ENCODE results near the gene SLC7A4.

The SLC7A4 gene

DNA sequence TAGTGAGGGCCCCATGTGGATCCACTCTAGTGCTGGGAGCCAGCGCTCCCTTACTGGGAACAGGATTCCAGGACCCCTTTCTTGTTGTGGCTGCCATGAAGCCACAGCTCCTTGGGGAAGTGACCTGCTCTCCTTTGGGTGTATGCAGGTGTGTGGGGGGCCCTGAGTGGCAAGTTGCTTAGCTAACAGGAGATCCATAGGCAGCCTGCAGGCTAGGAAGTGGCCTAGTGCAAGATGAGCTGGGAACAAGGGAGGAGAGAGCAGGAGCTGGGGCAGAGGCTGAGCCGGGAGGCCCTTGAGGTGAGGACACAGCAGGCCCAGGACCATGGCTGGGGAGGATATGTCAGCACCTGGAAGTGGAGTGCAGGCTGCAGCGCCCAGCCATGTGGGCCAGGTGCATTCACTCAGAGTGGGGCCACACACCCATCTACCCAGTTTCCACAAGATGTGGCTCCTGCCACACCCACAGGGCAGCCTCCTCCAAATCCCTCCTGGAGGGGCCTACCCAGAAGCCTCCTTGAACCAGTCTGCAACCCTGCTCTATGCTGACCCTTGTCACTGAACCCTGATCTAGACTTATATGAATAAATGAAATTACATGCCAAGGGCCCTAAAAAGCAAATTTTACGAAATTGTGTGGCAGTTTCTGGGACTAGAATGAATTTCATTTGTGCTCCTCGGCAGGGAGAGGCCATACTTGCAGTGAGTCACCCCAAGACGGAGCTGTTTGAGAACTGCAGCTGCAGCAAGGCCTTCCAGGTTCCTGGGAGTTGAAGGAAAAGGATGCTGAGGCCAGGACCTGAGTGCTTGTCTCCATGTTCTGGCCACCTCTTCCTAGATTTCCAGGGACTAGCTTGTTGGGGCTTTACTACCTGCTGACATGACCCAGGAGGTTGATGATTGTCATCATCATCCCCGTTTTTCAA, 33.7 kb downstream of the SLC7A4 start:
- H3K27ac ChIP-seq (ENCODE audit: low read length): no peak overlapping the region
- peaks cover 5 to 78% of the 10 kb centered on the region in 2 donors for H3K36me3 ChIP-seq (ENCODE audit: control insufficient read depth in 1 of 2, insufficient read depth in 2 of 2, low read length in 2 of 2)

DNA sequence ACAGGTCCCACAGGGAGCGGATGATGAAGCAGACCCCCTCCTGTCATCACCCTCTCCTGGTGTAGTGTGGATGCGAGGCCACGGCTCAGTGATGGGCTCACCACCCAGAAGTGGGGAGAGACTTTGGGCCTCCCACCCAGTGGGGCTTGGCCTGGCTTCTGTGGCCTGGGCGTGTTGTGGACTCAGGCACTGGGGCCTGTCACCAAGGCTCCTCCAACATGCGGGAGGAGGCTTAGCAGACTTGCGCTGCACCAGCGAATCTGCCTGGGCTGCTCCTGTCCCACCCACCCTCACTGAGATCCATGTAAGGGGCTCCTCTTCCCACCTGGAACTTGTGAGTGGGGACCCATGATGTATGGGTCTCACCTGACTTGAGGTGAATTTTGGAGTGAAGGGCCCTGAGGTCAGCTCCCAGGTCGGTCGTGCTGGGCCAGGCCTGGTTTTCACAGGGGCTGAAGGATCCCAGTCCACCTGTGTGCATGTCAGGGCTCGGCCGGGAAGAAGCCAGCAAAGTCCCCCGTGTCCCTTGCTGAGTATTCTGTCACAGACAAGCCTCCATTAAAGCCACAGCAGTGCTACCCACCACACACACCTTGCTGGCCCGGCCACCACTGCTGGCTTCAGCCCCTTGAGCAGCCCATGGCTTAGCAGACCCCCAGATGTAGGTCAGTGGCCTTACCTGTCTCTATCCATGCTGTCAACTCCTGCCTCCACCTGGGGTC, 34.7 kb downstream of the SLC7A4 start:
- H3K27ac ChIP-seq (ENCODE audit: low read length): no peak overlapping the region
- no peaks in the 10 kb centered on the region for H3K27me3 ChIP-seq (ENCODE audit: low read depth, low read length)
- H3K36me3 ChIP-seq (ENCODE audit: control insufficient read depth in 1 of 2, insufficient read depth in 2 of 2, low read length in 2 of 2): peaks cover 5 to 85% of the 10 kb centered on the region in 2 donors
- H3K4me3 ChIP-seq (ENCODE audit: low read depth in 1 of 2, low read length in 2 of 2): no peak overlapping the region
- no peaks in the 10 kb centered on the region for H3K9me3 ChIP-seq (ENCODE audit: control insufficient read depth in 1 of 2, low read length in 2 of 2)
- peaks cover 9 to 19% of the 10 kb centered on the region in 2 donors for H3K4me1 ChIP-seq (ENCODE audit: control insufficient read depth in 1 of 2, insufficient read depth in 2 of 2, low read length in 2 of 2)

More for the DNA sequence above, 33.7 kb downstream of the SLC7A4 start:
- Histone ChIP-seq H3K4me3 (ENCODE audit: low read depth in 1 of 2, low read length in 2 of 2) (no peak overlapping the region), H3K4me1 (ENCODE audit: control insufficient read depth in 1 of 2, insufficient read depth in 2 of 2, low read length in 2 of 2) (peaks cover 16 to 29% of the 10 kb centered on the region in 2 donors), H3K9me3 (ENCODE audit: control insufficient read depth in 1 of 2, low read length in 2 of 2) (no peaks in the 10 kb centered on the region), H3K27me3 (ENCODE audit: low read depth, low read length) (no peaks in the 10 kb centered on the region)

DNA sequence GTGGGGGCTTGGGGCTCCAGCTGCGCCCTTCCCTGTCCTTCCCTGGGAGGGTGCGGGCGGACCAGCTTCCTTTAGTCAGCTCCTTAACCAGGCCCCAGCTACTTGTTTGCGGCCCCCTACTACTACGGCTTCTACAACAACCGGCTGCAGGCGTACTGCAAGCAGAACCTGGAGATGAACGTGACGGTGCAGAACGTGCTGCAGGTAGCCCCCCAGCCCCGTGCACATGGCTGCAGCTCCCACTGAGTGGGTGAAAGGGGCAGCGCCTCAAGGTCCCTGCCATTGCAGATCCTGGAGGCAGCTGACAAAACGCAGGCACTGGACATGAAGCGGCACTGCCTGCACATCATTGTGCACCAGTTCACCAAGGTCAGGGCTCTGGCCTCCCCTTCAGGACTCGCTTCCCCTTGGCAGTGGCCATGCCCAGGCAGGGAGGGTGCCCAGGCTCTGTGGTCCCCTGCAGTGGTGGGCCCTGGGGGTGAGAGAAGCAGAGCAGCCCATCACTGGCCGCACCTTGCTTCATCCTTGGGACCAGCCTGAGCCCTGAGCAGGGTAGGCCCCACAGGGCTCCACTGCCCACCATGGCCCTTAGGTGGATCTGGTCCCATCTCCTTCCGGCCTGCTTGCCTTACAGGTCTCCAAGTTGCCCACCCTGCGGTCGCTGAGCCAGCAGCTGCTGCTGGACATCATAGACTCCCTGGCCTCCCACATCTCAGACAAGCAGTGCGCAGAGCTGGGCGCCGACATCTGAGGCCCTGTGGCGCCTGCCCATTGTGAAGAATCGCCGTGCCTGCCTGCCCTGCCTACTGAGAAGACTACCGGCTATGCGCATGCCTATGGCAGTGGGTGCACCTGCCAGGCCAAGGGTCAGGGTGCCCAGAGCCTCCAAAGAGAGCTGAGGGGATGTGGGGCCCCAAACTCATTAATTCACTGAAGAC, 35.5 kb downstream of the SLC7A4 start:
- no peak overlapping the region for H3K4me3 ChIP-seq (ENCODE audit: low read depth in 1 of 2, low read length in 2 of 2)
- H3K9me3 ChIP-seq (ENCODE audit: control insufficient read depth in 1 of 2, low read length in 2 of 2): no peaks in the 10 kb centered on the region
- H3K4me1 ChIP-seq (ENCODE audit: control insufficient read depth in 1 of 2, insufficient read depth in 2 of 2, low read length in 2 of 2): peaks cover 9 to 19% of the 10 kb centered on the region in 2 donors
- no peak overlapping the region for H3K27ac ChIP-seq (ENCODE audit: low read length)
- H3K27me3 ChIP-seq (ENCODE audit: low read depth, low read length): no peaks in the 10 kb centered on the region
- peaks cover 12 to 89% of the 10 kb centered on the region in 2 donors for H3K36me3 ChIP-seq (ENCODE audit: control insufficient read depth in 1 of 2, insufficient read depth in 2 of 2, low read length in 2 of 2)

DNA sequence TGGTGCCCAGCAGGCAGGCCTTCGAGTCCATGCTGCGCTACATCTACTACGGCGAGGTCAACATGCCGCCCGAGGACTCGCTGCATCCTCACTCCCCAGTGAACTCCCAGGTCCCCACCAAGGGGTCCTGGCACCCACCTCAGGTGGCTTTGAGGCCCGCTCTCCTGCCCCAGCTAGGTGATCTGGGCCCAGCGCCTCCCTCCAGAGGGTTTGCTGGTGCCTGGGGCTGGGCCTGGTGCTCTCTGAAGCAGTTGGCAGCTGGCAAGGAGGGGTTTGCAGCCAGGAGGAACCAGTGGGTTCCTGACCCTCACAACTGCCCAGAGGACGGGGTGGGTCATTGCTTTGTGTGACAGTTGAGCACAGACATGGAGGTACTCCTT, 36.3 kb downstream of the SLC7A4 start:
- Histone ChIP-seq H3K27ac (ENCODE audit: low read length) (no peak overlapping the region), H3K27me3 (ENCODE audit: low read depth, low read length) (no peaks in the 10 kb centered on the region), H3K4me3 (ENCODE audit: low read depth in 1 of 2, low read length in 2 of 2) (no peak overlapping the region), H3K4me1 (ENCODE audit: control insufficient read depth in 1 of 2, insufficient read depth in 2 of 2, low read length in 2 of 2) (peaks cover 9 to 16% of the 10 kb centered on the region in 2 donors), H3K9me3 (ENCODE audit: control insufficient read depth in 1 of 2, low read length in 2 of 2) (no peaks in the 10 kb centered on the region), H3K36me3 (ENCODE audit: control insufficient read depth in 1 of 2, insufficient read depth in 2 of 2, low read length in 2 of 2) (peaks cover 12 to 91% of the 10 kb centered on the region in 2 donors)

DNA sequence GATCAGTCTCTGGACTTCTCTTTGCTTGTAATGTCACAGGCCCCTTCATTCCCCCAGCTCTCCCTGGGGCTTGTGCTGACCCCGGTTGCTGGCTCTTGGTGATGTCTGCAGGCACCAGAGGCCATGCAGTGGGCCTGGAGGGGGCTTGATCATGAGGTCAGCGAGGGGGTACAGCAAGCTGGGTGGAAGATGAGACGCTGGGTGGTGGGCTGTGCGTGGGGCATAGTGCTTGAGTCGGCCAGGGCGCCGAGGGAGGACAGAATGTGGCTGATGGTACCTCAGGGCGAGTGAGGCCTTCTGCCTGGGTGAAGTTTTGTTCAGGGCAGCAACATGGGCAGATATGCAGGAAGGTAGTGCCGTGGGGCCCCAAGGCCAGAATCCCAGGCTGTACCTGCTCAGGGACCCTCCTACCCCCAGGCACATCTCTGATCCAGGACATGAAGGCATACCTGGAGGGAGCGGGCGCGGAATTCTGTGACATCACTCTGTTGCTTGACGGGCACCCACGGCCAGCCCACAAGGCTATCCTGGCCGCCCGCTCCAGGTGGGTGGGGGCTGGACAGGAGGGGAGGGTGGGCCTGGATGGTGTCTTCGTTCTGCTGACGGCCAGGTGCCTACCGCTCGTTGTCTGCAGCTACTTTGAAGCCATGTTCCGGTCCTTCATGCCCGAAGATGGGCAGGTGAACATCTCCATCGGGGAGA, 36.9 kb downstream of the SLC7A4 start:
- H3K27me3 ChIP-seq (ENCODE audit: low read depth, low read length): no peaks in the 10 kb centered on the region
- no peak overlapping the region for H3K27ac ChIP-seq (ENCODE audit: low read length)
- peaks cover 3 to 11% of the 10 kb centered on the region in 2 donors for H3K4me1 ChIP-seq (ENCODE audit: control insufficient read depth in 1 of 2, insufficient read depth in 2 of 2, low read length in 2 of 2)
- no peaks in the 10 kb centered on the region for H3K9me3 ChIP-seq (ENCODE audit: control insufficient read depth in 1 of 2, low read length in 2 of 2)
- H3K4me3 ChIP-seq (ENCODE audit: low read depth in 1 of 2, low read length in 2 of 2): no peak overlapping the region
- peaks cover 14 to 95% of the 10 kb centered on the region in 2 donors for H3K36me3 ChIP-seq (ENCODE audit: control insufficient read depth in 1 of 2, insufficient read depth in 2 of 2, low read length in 2 of 2)

DNA sequence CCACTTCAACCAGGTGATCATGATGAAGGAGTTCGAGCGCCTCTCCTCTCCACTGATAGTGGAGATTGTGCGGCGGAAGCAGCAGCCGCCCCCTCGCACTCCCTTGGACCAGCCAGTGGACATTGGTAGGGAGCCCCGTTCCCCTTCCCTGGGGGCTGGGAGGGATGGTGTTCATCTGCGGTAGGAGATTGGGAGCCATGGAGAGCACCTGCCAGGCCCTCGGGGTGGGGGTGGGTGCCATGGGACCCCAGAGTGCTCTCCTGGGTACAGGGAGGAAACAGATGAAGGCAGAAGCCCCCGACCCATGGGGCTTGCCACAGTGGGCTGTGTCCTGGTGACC, 37.5 kb downstream of the SLC7A4 start:
- no peak overlapping the region for H3K4me3 ChIP-seq (ENCODE audit: low read depth in 1 of 2, low read length in 2 of 2)
- H3K9me3 ChIP-seq (ENCODE audit: control insufficient read depth in 1 of 2, low read length in 2 of 2): no peaks in the 10 kb centered on the region
- H3K27me3 ChIP-seq (ENCODE audit: low read depth, low read length): no peaks in the 10 kb centered on the region
- H3K4me1 ChIP-seq (ENCODE audit: control insufficient read depth in 1 of 2, insufficient read depth in 2 of 2, low read length in 2 of 2): peaks cover 0 to 5% of the 10 kb centered on the region in 2 donors
- no peak overlapping the region for H3K27ac ChIP-seq (ENCODE audit: low read length)
- H3K36me3 ChIP-seq (ENCODE audit: control insufficient read depth in 1 of 2, insufficient read depth in 2 of 2, low read length in 2 of 2): peaks cover 17 to 94% of the 10 kb centered on the region in 2 donors

DNA sequence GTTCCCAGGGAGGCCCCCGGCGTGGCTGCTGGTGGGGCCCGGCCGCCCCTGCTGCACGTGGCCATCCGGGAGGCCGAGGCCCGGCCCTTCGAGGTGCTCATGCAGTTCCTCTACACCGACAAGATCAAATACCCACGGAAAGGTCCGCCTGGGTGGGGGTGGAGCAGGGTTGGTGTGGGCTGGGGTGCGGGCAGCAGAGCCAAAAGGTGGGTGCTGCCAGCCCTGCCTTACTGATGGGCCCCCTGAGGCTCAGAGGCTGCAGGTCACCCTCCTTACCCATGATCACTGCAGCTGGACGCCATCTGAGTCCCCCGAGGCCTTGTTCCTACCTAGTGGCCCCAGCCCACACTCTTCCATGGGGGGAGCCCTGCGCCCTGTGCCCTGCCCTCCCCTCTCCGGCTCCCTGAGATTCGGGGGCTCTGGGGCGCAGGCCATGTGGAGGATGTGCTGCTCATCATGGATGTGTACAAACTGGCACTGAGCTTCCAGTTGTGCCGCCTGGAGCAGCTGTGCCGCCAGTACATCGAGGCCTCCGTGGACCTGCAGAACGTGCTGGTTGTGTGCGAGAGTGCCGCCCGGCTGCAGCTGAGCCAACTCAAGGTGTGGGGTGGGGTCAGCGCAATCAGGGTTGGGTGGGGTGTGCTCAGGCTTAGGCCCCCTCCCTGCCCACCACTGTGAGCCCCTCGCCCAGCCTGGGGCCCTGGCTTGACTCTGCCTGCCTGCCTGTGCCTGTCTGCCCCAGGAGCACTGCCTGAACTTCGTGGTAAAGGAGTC, 38.0 kb downstream of the SLC7A4 start:
- no peak overlapping the region for H3K27ac ChIP-seq (ENCODE audit: low read length)
- H3K36me3 ChIP-seq (ENCODE audit: control insufficient read depth in 1 of 2, insufficient read depth in 2 of 2, low read length in 2 of 2): peaks cover 17 to 89% of the 10 kb centered on the region in 2 donors

DNA sequence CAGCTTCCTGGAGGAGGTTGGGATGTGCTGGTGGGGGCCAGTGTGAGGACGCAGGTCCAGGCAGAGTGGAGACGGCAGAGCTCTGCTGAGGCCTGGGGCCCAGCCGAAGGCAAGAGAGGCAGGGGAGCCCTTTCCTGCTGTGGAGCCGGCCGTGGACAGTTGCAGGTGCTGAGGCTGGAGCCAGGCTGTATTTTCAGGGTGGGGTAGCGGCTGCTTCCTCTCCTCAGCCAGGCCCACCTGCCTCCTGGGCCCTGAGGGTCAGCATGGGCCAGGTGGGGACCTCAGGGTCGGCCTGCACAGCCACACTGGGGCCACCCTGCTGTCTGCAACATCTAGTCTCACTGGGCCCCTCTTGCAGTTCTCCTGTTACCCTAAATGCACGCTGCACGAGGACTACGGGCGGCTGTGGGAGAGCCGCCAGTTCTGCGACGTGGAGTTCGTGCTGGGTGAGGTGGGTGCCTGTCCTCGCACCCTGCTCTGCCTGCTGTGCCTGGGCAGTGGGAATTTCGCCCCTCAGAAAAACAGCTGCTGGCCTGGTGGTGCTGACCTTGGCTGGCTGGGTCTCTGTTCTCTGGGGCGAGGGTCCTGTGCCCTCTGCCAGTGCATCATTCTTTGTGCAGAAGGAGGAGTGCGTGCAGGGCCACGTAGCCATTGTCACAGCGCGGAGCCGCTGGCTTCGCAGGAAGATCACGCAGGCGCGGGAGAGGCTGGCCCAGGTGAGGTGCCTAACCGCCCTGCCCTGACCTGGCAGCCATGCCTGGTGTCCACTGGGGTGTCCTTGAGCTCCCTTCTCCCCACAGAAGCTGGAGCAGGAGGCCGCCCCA, 38.8 kb downstream of the SLC7A4 start:
- peaks cover 17 to 81% of the 10 kb centered on the region in 2 donors for H3K36me3 ChIP-seq (ENCODE audit: control insufficient read depth in 1 of 2, insufficient read depth in 2 of 2, low read length in 2 of 2)

More for the DNA sequence above, 38.0 kb downstream of the SLC7A4 start:
- no peak overlapping the region for H3K4me3 ChIP-seq (ENCODE audit: low read depth in 1 of 2, low read length in 2 of 2)
- H3K27me3 ChIP-seq (ENCODE audit: low read depth, low read length): no peaks in the 10 kb centered on the region
- no peaks in the 10 kb centered on the region for H3K4me1 ChIP-seq (ENCODE audit: control insufficient read depth in 1 of 2, insufficient read depth in 2 of 2, low read length in 2 of 2)
- H3K9me3 ChIP-seq (ENCODE audit: control insufficient read depth in 1 of 2, low read length in 2 of 2): no peaks in the 10 kb centered on the region

DNA sequence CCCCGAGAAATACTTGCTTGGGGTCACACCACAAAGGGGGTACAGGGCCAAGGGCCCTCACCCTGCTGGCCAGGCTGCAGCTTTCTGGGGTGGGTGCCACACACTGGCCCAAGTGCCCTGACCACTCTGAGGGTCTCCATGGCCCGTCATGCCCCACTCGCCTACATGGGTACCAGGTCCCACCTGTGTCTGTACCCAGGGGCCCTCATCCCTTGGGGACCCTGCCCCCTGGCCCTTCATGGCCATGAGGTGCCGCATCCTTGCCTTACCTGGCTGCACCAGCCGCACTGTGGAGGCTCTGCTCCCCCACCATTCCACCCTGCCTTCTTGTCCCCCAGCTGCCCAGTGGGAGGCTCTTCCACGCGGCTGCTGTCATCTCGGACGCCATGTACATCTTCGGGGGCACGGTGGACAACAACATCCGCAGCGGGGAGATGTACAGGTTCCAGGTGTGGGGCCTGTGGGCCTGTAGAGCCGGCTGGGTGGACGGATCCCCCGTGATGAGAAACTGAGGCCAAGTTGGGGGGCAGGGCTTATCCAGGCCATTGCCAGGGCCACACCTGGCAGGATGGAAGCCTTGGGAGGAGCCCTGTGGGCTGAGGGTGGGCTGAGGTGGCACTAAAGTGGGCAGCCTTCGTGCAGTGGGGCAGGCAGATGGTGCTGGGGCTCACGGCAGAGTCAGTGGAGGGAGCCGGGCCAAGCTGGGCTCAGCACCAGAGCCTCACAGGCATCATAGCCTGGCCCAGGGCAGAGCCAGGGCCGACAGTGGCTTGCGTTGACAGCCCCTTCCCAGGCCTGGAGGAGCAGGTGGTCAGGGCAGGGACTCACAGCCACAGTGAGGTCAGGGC, 39.7 kb downstream of the SLC7A4 start:
- H3K36me3 ChIP-seq (ENCODE audit: control insufficient read depth in 1 of 2, insufficient read depth in 2 of 2, low read length in 2 of 2): peaks cover 17 to 79% of the 10 kb centered on the region in 2 donors
- H3K4me3 ChIP-seq (ENCODE audit: low read depth in 1 of 2, low read length in 2 of 2): no peak overlapping the region
- H3K27me3 ChIP-seq (ENCODE audit: low read depth, low read length): no peaks in the 10 kb centered on the region
- no peaks in the 10 kb centered on the region for H3K4me1 ChIP-seq (ENCODE audit: control insufficient read depth in 1 of 2, insufficient read depth in 2 of 2, low read length in 2 of 2)
- H3K9me3 ChIP-seq (ENCODE audit: control insufficient read depth in 1 of 2, low read length in 2 of 2): no peaks in the 10 kb centered on the region
- H3K27ac ChIP-seq (ENCODE audit: low read length): no peak overlapping the region

More for the DNA sequence above, 38.8 kb downstream of the SLC7A4 start:
- Histone ChIP-seq H3K9me3 (ENCODE audit: control insufficient read depth in 1 of 2, low read length in 2 of 2) (no peaks in the 10 kb centered on the region), H3K4me3 (ENCODE audit: low read depth in 1 of 2, low read length in 2 of 2) (no peak overlapping the region), H3K27ac (ENCODE audit: low read length) (no peak overlapping the region), H3K4me1 (ENCODE audit: control insufficient read depth in 1 of 2, insufficient read depth in 2 of 2, low read length in 2 of 2) (no peaks in the 10 kb centered on the region), H3K27me3 (ENCODE audit: low read depth, low read length) (no peaks in the 10 kb centered on the region)
